DOHH2 (cell line): ENCODE measurements around the gene TMEM151B.

Source experiments
- H3F3A ChIP-seq: fragments of 200-600 bp; sonication (generic), shearing (Covaris generic); 2 replicates; pipeline ENCODE4 v1.6.0; 2016; ENCODE audit warnings: antibody characterized with exemption, mild to moderate bottlenecking; ENCODE audit not compliant: control insufficient read depth, insufficient read depth
- H3K27ac ChIP-seq: fragments of 200-600 bp; sonication (generic); 2 replicates; pipeline ENCODE4 v1.5.1; 2014; ENCODE audit warnings: low read depth, mild to moderate bottlenecking, low read length, moderate library complexity
- H3K27me3 ChIP-seq: fragments of 200-600 bp; sonication (generic); 2 replicates; pipeline ENCODE4 v1.6.1; 2014; ENCODE audit warnings: mild to moderate bottlenecking, low read length, mixed read lengths; ENCODE audit not compliant: control insufficient read depth
- H3K36me3 ChIP-seq: fragments of 200-600 bp; sonication (generic); 2 replicates; pipeline ENCODE4 v1.6.1; 2014; ENCODE audit warnings: mild to moderate bottlenecking, low read length, moderate library complexity, mixed read lengths; ENCODE audit not compliant: control insufficient read depth
- H3K4me1 ChIP-seq: fragments of 200-600 bp; sonication (generic); 2 replicates; pipeline ENCODE4 v1.6.1; 2014; ENCODE audit warnings: mild to moderate bottlenecking, low read length, mixed read lengths; ENCODE audit not compliant: control insufficient read depth
- H3K4me2 ChIP-seq: fragments of 200-600 bp; sonication (generic); 2 replicates; pipeline ENCODE4 v1.6.0; 2014; ENCODE audit warnings: mild to moderate bottlenecking, low read length, moderate library complexity
- H3K4me3 ChIP-seq: fragments of 200-600 bp; sonication (generic); 2 replicates; pipeline ENCODE4 v1.5.1; 2014; ENCODE audit warnings: mild to moderate bottlenecking, low read length, mixed read lengths
- H3K79me2 ChIP-seq: fragments of 200-600 bp; sonication (generic); 2 replicates; pipeline ENCODE4 v1.6.1; 2014; ENCODE audit warnings: mild to moderate bottlenecking, low read length, mixed read lengths; ENCODE audit not compliant: control insufficient read depth
- H3K9me2 ChIP-seq: fragments of 200-600 bp; sonication (generic); replicated peaks from 2 replicates; pipeline ENCODE4 v1.6.1; 2014; ENCODE audit warnings: mild to moderate bottlenecking, low read length, mixed read lengths; ENCODE audit not compliant: control insufficient read depth
- H3K9me3 ChIP-seq: fragments of 200-600 bp; sonication (generic); 2 replicates; pipeline ENCODE4 v1.6.1; 2014; ENCODE audit warnings: antibody characterized with exemption, low read length, mixed read lengths; ENCODE audit not compliant: control insufficient read depth, insufficient read depth
- H4K20me1 ChIP-seq: fragments of 200-600 bp; sonication (generic); 2 replicates; pipeline ENCODE4 v1.6.0; 2014; ENCODE audit warnings: low read depth, mild to moderate bottlenecking, antibody characterized with exemption, low read length, moderate library complexity; ENCODE audit not compliant: control insufficient read depth, insufficient read depth
- CTCF ChIP-seq: fragments of 200-600 bp; sonication (generic); IDR thresholded peaks from one replicate; pipeline ENCODE4 v1.5.1; 2014; ENCODE audit warnings: antibody characterized with exemption, mild to moderate bottlenecking, low read depth, low read length; ENCODE audit not compliant: poor library complexity, severe bottlenecking
- EZH2phosphoT487 ChIP-seq: fragments of 200-600 bp; sonication (generic); IDR thresholded peaks from 2 replicates; pipeline ENCODE4 v1.6.1; 2017; ENCODE audit warnings: borderline replicate concordance, mild to moderate bottlenecking, antibody characterized with exemption, low read length, moderate library complexity, mixed read lengths

TMEM151B gene

GRCh38 chr6:44271406-44271723 lies 1.1 kb downstream of the TMEM151B start:
- Histone ChIP-seq H3K4me2 (peak overlapping the region; percentile 57), H3K4me1 (peaks cover 29% of the 10 kb centered on the region), H3K79me2 (no peaks in the 10 kb centered on the region), H3K27me3 (peaks cover 56% of the 10 kb centered on the region), H3F3A (peaks cover 13% of the 10 kb centered on the region), H3K9me3 (no peaks in the 10 kb centered on the region), H3K4me3 (peak overlapping the region; percentile 46), H3K27ac (no peak overlapping the region), H4K20me1 (no peaks in the 10 kb centered on the region), H3K36me3 (no peaks in the 10 kb centered on the region), H3K9me2 (no peaks in the 10 kb centered on the region)
- peak; percentile 73; the same call in 1 of the 2 replicates for TF ChIP-seq EZH2phosphoT487
- TF ChIP-seq CTCF, result no peak

GRCh38 chr6:44271914-44272313 lies 1.7 kb downstream of the TMEM151B start:
- H3K36me3 ChIP-seq, result no peaks in the 10 kb centered on the region
- no peaks in the 10 kb centered on the region for H3K79me2 ChIP-seq
- H3K27me3 ChIP-seq, result peaks cover 59% of the 10 kb centered on the region
- no peaks in the 10 kb centered on the region for H4K20me1 ChIP-seq
- no peaks in the 10 kb centered on the region for H3K9me2 ChIP-seq
- H3K4me2 ChIP-seq, result no peak overlapping the region
- H3K27ac ChIP-seq, result no peak overlapping the region
- H3K9me3 ChIP-seq, result no peaks in the 10 kb centered on the region
- peaks cover 24% of the 10 kb centered on the region for H3K4me1 ChIP-seq
- TF ChIP-seq EZH2phosphoT487, result no peak
- TF ChIP-seq CTCF, result no peak
- peaks cover 10% of the 10 kb centered on the region for H3F3A ChIP-seq
- H3K4me3 ChIP-seq, result no peak overlapping the region

GRCh38 chr6:44272529-44272928 lies 2.3 kb downstream of the TMEM151B start:
- Histone ChIP-seq H3K9me2 (no peaks in the 10 kb centered on the region), H3K36me3 (no peaks in the 10 kb centered on the region), H3F3A (peaks cover 9% of the 10 kb centered on the region), H3K4me1 (peaks cover 22% of the 10 kb centered on the region), H3K9me3 (no peaks in the 10 kb centered on the region), H3K4me2 (no peak overlapping the region), H3K4me3 (no peak overlapping the region), H3K27ac (no peak overlapping the region), H4K20me1 (no peaks in the 10 kb centered on the region), H3K27me3 (peaks cover 60% of the 10 kb centered on the region), H3K79me2 (no peaks in the 10 kb centered on the region)
- TF ChIP-seq EZH2phosphoT487 (no peak), CTCF (no peak)

GRCh38 chr6:44272999-44273566 lies 2.8 kb downstream of the TMEM151B start:
- Histone ChIP-seq H3K4me1 (peaks cover 17% of the 10 kb centered on the region), H3K36me3 (no peaks in the 10 kb centered on the region), H3K4me2 (no peak overlapping the region), H3K27ac (no peak overlapping the region), H3K4me3 (no peak overlapping the region), H3F3A (peaks cover 9% of the 10 kb centered on the region), H3K79me2 (no peaks in the 10 kb centered on the region), H3K9me3 (no peaks in the 10 kb centered on the region), H4K20me1 (no peaks in the 10 kb centered on the region), H3K27me3 (peaks cover 64% of the 10 kb centered on the region), H3K9me2 (no peaks in the 10 kb centered on the region)
- TF ChIP-seq EZH2phosphoT487 (no peak), CTCF (no peak)
